Panc1 (cell line): ENCODE results near the gene SLC13A3. TPM values are rescaled to one million over a fixed set of nuclear protein-coding genes. Genes with fewer than 3 reads are reported as not detected.

Experiments
- ATAC-seq: fragments of 200-7000 bp; cut with Tn5 transposase; 2 replicates; pipeline ENCODE4 v1.9.1; 2020; ENCODE audit warnings: mild to moderate bottlenecking, moderate library complexity
- BruUV-seq: library from RNA; stranded (reverse); fragments of 400-500 nt; replicated peaks from 2 replicates; lab custom pipeline; 2021; lab: Mats Ljungman, UMichigan
- CTCF ChIA-PET: fragments of 300-600 bp; sonication (Branson Sonifier 250); formaldehyde crosslinking; loops from one replicate; lab custom pipeline; 2022; ENCODE audit warnings: antibody characterized with exemption; lab: Charles Lee
- POLR2A ChIA-PET: fragments of 300-600 bp; sonication (Branson Sonifier 250); formaldehyde crosslinking; loops from one replicate; lab custom pipeline; 2022; ENCODE audit warnings: antibody characterized with exemption; lab: Charles Lee
- DNase-seq: peaks from one replicate; pipeline ENCODE4 v3.0.0-alpha.2; 2010; ENCODE audit warnings: low read depth, low spot score
- H3K27ac ChIP-seq: 2 replicates; pipeline ENCODE4 v1.5.1; 2011; ENCODE audit warnings: mild to moderate bottlenecking, low read length, inconsistent platforms
- H3K27me3 ChIP-seq: fragments of 200-500 bp; sonication (Bioruptor generic); 2 replicates; pipeline ENCODE4 v1.6.0; 2014; ENCODE audit warnings: low read length, inconsistent platforms; ENCODE audit not compliant: control insufficient read depth, insufficient read depth
- H3K36me3 ChIP-seq: fragments of 200-500 bp; sonication (Bioruptor generic); 2 replicates; pipeline ENCODE4 v1.5.1; 2014; ENCODE audit warnings: inconsistent platforms, mild to moderate bottlenecking, low read length, moderate library complexity; ENCODE audit not compliant: control insufficient read depth, insufficient read depth
- H3K4me1 ChIP-seq: 2 replicates; pipeline ENCODE4 v1.5.1; 2011; ENCODE audit warnings: inconsistent platforms, mild to moderate bottlenecking, low read length, moderate library complexity; ENCODE audit not compliant: control insufficient read depth, insufficient read depth
- H3K4me3 ChIP-seq, 2 experiments: 2 replicates each; pipeline ENCODE4 v1.5.1; 2011 to 2012; ENCODE audit warnings: low read depth in 2 of 2, low read length in 2 of 2, mild to moderate bottlenecking in 2 of 2, inconsistent platforms in 1 of 2, moderate library complexity in 1 of 2
- H3K9me3 ChIP-seq: fragments of 200-500 bp; sonication (Bioruptor generic); 2 replicates; pipeline ENCODE4 v1.5.1; 2014; ENCODE audit warnings: low read depth, mild to moderate bottlenecking, inconsistent platforms, low read length, moderate library complexity; ENCODE audit not compliant: control insufficient read depth, insufficient read depth
- CTCF ChIP-seq: fragments of 450-650 bp; IDR thresholded peaks from 2 replicates; pipeline ENCODE4 v1.5.1; 2017; ENCODE audit warnings: mild to moderate bottlenecking
- POLR2AphosphoS5 ChIP-seq: IDR thresholded peaks from 2 replicates; pipeline ENCODE4 v1.6.1; 2012; ENCODE audit warnings: mild to moderate bottlenecking, low read depth, low read length, moderate library complexity
- REST ChIP-seq, 2 experiments: IDR thresholded peaks; 2 replicates each; pipeline ENCODE4 v1.6.1; 2011 to 2012; ENCODE audit warnings: low read depth in 2 of 2, control low read depth in 1 of 2, low read length in 1 of 2, mild to moderate bottlenecking in 1 of 2, moderate library complexity in 1 of 2; ENCODE audit not compliant: insufficient read depth in 1 of 2
- SIN3A ChIP-seq: IDR thresholded peaks from 2 replicates; pipeline ENCODE4 v1.6.1; 2012; ENCODE audit warnings: low read depth, mild to moderate bottlenecking, low read length, moderate library complexity, borderline replicate concordance; ENCODE audit not compliant: insufficient read depth
- TCF7L2 ChIP-seq: IDR thresholded peaks from 2 replicates; pipeline ENCODE4 v1.6.1; 2011; ENCODE audit warnings: mild to moderate bottlenecking, low read depth, low read length, inconsistent platforms
- in situ Hi-C: cut with HindIII; loops from 2 replicates; pipeline ENCODE4 v1.10.0; 2016; ENCODE audit warnings: low sequenced_read_pairs, low pct_unique_long_range_greater_than_20kb
- intact Hi-C: fragments of 100-400 bp; cut with micrococcal nuclease; formaldehyde crosslinking; loops from one replicate; pipeline ENCODE4 v1.10.0; 2022; ENCODE audit not compliant: unreplicated experiment
- total RNA-seq: library from RNA; stranded (reverse); gene quantifications from one replicate; pipeline ENCODE4 v1.2.1, GENCODE V29; 2021; ENCODE audit not compliant: unreplicated experiment

The SLC13A3 gene
- total RNA-seq, 1 experiment from 2014 or later, result 0.31 TPM

- intact Hi-C loops (no loop called here), in situ Hi-C loops (no loop called here)
- no peaks in the 10 kb centered on the region for H3K9me3 ChIP-seq
- no peaks in the 10 kb centered on the region for H3K36me3 ChIP-seq
- DNase-seq (no peak), ATAC-seq (no peak)
- POLR2A ChIA-PET, result no interaction called here
- no peak overlapping the region for H3K27ac ChIP-seq
- H3K4me1 ChIP-seq, result no peaks in the 10 kb centered on the region
- TF ChIP-seq TCF7L2 (no peak), CTCF (no peak), REST (IDR thresholded peaks at IDR 0.05; ENCODE audit: insufficient read depth in 1 of 2, low read depth in 2 of 2, low read length in 1 of 2) (no peak), POLR2AphosphoS5 (no peak), SIN3A (no peak)
- BruUV-seq, result no TSS peak
- H3K4me3 ChIP-seq, result no peak overlapping the region
- peaks cover 12% of the 10 kb centered on the region for H3K27me3 ChIP-seq
- CTCF ChIA-PET, result no interaction called here
Measured at GRCh38 chr20:46657137-46657536, 5.9 kb upstream of the SLC13A3 start.

- POLR2A ChIA-PET, result interaction anchor here (0.6 kb wide), 1 partner anchor 37 kb away, joined by 3 read pairs; no protein-coding TSS in a partner anchor
- intact Hi-C loops (no loop called here), in situ Hi-C loops (no loop called here)
- no peak for TF ChIP-seq TCF7L2
- no peak for TF ChIP-seq POLR2AphosphoS5
- TF ChIP-seq CTCF, result no peak
- no peak for TF ChIP-seq REST (IDR thresholded peaks at IDR 0.05; ENCODE audit: insufficient read depth in 1 of 2, low read depth in 2 of 2, low read length in 1 of 2)
- no peak for TF ChIP-seq SIN3A
- no TSS peak for BruUV-seq
- H3K4me3 ChIP-seq, result no peak overlapping the region
- DNase-seq, result no peak
- H3K4me1 ChIP-seq, result no peaks in the 10 kb centered on the region
- H3K27ac ChIP-seq, result no peak overlapping the region
- H3K9me3 ChIP-seq, result no peaks in the 10 kb centered on the region
- CTCF ChIA-PET, result no interaction called here
- ATAC-seq, result no peak
- H3K36me3 ChIP-seq, result no peaks in the 10 kb centered on the region
- H3K27me3 ChIP-seq, result peaks cover 29% of the 10 kb centered on the region
Measured at GRCh38 chr20:46652699-46653098, 1.4 kb upstream of the SLC13A3 start.
